SJCRH30 (cell line): Measurements from ENCODE around the gene OSBPL10. TPM values are rescaled to one million over a fixed set of nuclear protein-coding genes. Genes with fewer than 3 reads are reported as not detected.
"Not testable (repeated sequence)": the region's sequence is repeated elsewhere in the genome, so short reads cannot be mapped to it uniquely, and the experiment has no call there.

Source experiments
- DNase-seq, 2 experiments: peaks; one replicate each; pipeline ENCODE4 v3.0.0-alpha.2; 2015 to 2020
- H3K27ac ChIP-seq: fragments of 250-450 bp; sonication (Bioruptor Pico); 2 replicates; pipeline ENCODE4 v1.5.1; 2020; ENCODE audit warnings: mild to moderate bottlenecking, moderate library complexity
- H3K27me3 ChIP-seq: fragments of 250-450 bp; sonication (Bioruptor Pico); 2 replicates; pipeline ENCODE4 v1.5.1; 2020; ENCODE audit warnings: mild to moderate bottlenecking, moderate library complexity
- H3K36me3 ChIP-seq: fragments of 250-450 bp; sonication (Bioruptor Pico); 2 replicates; pipeline ENCODE4 v1.5.1; 2020; ENCODE audit warnings: mild to moderate bottlenecking, moderate library complexity
- H3K4me1 ChIP-seq: fragments of 250-450 bp; sonication (Bioruptor Pico); 2 replicates; pipeline ENCODE4 v1.5.1; 2020; ENCODE audit warnings: mild to moderate bottlenecking, moderate library complexity
- H3K4me3 ChIP-seq: fragments of 250-450 bp; sonication (Bioruptor Pico); 2 replicates; pipeline ENCODE4 v1.5.1; 2020; ENCODE audit warnings: mild to moderate bottlenecking, moderate library complexity
- H3K9me3 ChIP-seq: fragments of 250-450 bp; sonication (Bioruptor Pico); replicated peaks from 2 replicates; pipeline ENCODE4 v1.5.1; 2020; ENCODE audit warnings: mild to moderate bottlenecking, moderate library complexity
- total RNA-seq: library from RNA; depleted of rRNA; stranded (reverse); fragments of >200 nt; shearing (Covaris generic); gene quantifications from 2 replicates; pipeline ENCODE4 v1.2.3, GENCODE V29; 2014

The OSBPL10 gene
- total RNA-seq, 1 experiment from 2014 or later: 2.0 TPM

DNA sequence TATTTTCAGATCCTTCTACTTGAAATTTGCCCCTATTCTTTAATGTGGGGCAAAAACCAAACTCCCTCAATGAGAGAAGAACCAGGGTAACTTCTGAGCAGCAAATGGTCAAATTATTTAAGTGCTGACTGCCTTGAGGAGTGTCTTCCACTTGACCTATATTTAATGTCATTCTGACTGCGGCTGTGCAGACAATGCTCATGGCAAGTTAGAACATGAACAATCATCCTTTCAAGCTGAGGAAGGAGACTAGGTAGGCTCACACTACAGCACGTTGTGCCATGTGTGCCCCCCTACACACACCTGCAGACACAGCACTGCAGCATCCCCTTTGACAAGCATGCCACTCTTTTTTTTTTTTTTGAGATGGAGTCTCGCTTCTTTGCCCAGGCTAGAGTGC is 98.2 kb downstream of the OSBPL10 start:
- H3K36me3 ChIP-seq: no peaks in the 10 kb centered on the region
- H3K27ac ChIP-seq: no peak overlapping the region
- H3K27me3 ChIP-seq: no peaks in the 10 kb centered on the region
- no peaks in the 10 kb centered on the region for H3K4me1 ChIP-seq
- H3K9me3 ChIP-seq: no peaks in the 10 kb centered on the region
- no peak for DNase-seq
- H3K4me3 ChIP-seq: no peak overlapping the region

DNA sequence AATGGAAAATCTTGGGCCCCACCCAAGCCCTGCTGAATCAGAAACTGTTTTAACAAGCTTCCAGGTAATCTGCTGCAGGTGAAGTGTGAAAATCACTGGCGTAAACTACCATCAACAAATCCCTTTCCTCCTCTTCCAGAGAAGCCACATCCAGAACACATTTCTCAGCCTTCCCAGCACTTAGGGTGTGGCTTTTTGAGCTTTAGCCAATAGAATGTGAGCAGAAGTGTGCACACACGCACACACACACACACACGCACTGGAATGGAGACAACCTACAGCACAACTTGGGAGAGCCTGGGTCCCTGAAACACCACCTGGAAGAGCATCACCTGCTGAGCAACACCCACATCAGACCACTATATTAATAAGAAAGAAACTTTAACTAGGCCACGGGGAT is 98.6 kb downstream of the OSBPL10 start:
- H3K27ac ChIP-seq: no peak overlapping the region

DNA sequence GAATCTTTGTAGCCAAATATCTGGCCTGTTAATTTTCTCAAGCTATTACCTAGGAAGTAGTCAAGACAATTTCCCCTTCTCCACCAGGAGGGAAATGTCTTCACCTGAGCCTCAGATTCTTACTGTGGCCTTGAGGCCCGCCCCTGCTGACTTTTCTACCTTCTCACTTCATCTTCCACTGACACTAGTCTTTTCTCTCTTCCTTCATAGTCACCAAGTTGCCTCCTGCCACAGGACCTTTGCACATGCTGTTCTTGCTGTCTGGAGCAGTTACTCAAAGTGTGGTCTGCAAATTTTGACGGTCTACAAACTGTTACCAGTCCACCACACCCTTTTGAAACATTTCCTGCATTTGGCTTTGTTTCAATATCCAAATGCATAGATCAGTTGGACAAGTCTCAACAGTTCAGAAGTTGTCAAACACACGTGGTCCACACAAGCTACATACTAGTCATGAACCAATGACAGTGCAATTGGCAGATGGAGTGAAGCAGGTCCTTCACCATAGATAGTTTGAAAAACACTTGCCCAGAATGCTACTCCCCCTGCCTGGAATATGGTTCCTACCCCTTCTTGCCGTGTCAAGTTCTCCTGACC is 100.5 kb downstream of the OSBPL10 start:
- Histone ChIP-seq H3K9me3 (no peaks in the 10 kb centered on the region), H3K36me3 (no peaks in the 10 kb centered on the region), H3K27ac (no peak overlapping the region), H3K4me3 (no peak overlapping the region), H3K27me3 (no peaks in the 10 kb centered on the region), H3K4me1 (no peaks in the 10 kb centered on the region)
- DNase-seq: no peak

More for the DNA sequence above, 98.6 kb downstream of the OSBPL10 start:
- H3K4me3 ChIP-seq: no peak overlapping the region
- no peaks in the 10 kb centered on the region for H3K9me3 ChIP-seq
- H3K4me1 ChIP-seq: no peaks in the 10 kb centered on the region
- DNase-seq: no peak
- no peaks in the 10 kb centered on the region for H3K36me3 ChIP-seq
- no peaks in the 10 kb centered on the region for H3K27me3 ChIP-seq

DNA sequence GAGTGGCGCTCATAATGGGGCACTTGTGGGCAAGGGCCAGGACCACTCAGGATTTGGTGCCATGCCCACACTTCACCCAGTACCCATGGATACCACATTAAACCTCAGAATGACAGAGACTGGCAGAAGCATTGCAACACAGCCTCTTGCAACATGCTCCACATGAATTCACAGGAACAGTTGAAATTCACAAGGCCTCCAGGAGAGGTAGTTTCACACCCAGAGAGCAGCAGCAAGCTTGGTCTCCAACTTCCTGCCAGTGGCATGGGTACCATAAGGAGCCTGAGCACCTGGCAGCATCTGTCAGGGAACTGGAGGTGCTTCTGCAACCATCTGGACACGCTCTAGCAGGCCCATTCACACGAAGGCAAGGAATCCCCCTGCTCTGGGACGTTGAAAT is 101.0 kb downstream of the OSBPL10 start:
- no peak overlapping the region for H3K27ac ChIP-seq
- no peaks in the 10 kb centered on the region for H3K9me3 ChIP-seq
- no peaks in the 10 kb centered on the region for H3K4me1 ChIP-seq
- no peaks in the 10 kb centered on the region for H3K36me3 ChIP-seq
- H3K27me3 ChIP-seq: no peaks in the 10 kb centered on the region
- no peak for DNase-seq
- no peak overlapping the region for H3K4me3 ChIP-seq

DNA sequence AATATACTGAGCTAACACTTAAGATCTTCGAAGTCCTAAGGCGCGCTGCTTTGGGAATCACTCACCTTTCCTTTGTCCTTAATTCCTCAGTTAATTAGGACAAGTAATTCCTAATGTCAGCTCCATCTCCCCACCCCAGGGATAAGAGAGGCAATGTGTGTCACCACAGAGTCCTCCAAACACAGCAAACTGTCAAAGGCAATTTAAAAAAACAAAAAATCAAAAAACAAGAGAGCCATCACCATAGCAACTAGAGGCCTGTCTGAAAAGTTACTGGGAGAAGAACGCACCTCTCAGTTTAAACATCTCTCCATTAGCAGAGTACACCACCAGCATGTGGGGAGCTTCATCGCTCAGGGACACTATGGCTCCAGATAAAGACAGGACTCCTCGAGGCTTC is 101.7 kb downstream of the OSBPL10 start:
- no peak for DNase-seq
- Histone ChIP-seq H3K4me3 (no peak overlapping the region), H3K4me1 (no peaks in the 10 kb centered on the region), H3K27me3 (no peaks in the 10 kb centered on the region), H3K27ac (no peak overlapping the region), H3K9me3 (no peaks in the 10 kb centered on the region), H3K36me3 (no peaks in the 10 kb centered on the region)

DNA sequence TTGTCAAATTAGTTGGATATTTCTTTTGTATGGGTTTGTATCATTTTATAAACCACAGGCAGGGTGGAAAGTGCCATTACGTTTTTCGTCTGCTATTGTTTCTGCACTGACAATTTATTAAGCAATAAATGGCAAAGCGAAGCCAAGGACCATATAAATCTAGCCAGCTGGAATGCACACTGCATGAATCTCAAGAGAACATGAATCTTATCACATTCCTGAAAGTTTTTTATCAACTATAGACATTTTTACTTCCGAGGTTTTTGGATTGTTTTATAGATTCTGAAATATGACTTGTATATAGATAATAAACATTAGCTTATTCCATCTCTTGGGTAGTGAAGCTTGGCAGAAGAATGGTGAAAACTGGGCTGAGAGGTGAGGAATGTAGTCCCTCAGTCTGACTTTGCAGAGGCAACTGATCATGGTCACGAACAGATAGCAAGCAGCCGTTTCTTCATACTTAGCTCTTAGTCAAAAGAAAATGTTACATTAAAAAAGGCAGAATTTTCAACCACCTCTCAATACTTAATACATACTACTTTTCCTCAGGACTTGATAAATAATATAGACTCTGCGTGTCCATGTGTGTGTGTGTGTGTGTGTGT is 102.7 kb downstream of the OSBPL10 start:
- no peak for DNase-seq
- no peaks in the 10 kb centered on the region for H3K9me3 ChIP-seq
- no peaks in the 10 kb centered on the region for H3K27me3 ChIP-seq
- H3K36me3 ChIP-seq: no peaks in the 10 kb centered on the region
- H3K4me3 ChIP-seq: no peak overlapping the region
- H3K4me1 ChIP-seq: no peaks in the 10 kb centered on the region
- H3K27ac ChIP-seq: no peak overlapping the region

DNA sequence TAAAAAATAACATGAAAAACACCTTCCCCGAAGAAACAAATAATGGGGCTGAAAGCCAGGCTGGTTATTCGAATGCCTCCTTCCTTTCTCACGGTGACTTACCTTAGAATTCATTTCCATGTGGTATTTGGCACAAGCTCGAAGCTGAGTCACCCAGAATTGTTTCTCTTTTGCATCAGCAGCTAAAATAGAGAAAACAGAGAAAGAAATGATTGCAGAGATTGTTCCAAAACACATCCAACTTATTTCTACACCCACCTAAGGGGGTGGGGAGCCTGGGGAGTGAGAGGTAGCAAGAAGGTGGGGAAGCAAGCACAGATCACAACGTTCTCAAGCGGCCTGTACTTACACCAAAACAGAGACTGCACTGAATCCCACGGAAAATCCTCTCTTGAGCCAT is 104.7 kb downstream of the OSBPL10 start:
- no peak for DNase-seq
- H3K27me3 ChIP-seq: no peaks in the 10 kb centered on the region
- H3K27ac ChIP-seq: no peak overlapping the region
- H3K4me1 ChIP-seq: no peaks in the 10 kb centered on the region
- no peaks in the 10 kb centered on the region for H3K36me3 ChIP-seq
- no peaks in the 10 kb centered on the region for H3K9me3 ChIP-seq
- H3K4me3 ChIP-seq: no peak overlapping the region

DNA sequence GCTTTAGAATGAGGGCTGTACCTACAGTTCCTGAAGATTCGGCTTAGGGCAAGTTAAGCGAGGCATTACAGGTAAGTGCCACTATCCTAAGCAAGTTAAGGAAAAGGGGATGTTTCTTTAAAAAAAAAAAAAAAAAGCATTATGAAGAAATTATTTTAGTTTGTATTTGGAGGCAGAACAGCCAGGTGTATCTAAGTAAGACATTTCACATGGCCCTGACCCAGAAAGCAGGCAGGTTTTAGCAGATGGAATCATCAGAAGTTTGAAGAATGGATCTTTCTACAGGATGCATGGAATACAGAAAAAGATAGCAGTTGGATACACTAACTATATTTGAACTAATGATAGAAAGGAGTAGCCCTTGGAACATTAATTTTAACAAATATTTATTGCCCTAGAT is 105.6 kb downstream of the OSBPL10 start:
- Histone ChIP-seq H3K36me3 (no peaks in the 10 kb centered on the region), H3K27ac (no peak overlapping the region), H3K9me3 (no peaks in the 10 kb centered on the region), H3K4me3 (no peak overlapping the region), H3K4me1 (no peaks in the 10 kb centered on the region), H3K27me3 (no peaks in the 10 kb centered on the region)
- DNase-seq: no peak

DNA sequence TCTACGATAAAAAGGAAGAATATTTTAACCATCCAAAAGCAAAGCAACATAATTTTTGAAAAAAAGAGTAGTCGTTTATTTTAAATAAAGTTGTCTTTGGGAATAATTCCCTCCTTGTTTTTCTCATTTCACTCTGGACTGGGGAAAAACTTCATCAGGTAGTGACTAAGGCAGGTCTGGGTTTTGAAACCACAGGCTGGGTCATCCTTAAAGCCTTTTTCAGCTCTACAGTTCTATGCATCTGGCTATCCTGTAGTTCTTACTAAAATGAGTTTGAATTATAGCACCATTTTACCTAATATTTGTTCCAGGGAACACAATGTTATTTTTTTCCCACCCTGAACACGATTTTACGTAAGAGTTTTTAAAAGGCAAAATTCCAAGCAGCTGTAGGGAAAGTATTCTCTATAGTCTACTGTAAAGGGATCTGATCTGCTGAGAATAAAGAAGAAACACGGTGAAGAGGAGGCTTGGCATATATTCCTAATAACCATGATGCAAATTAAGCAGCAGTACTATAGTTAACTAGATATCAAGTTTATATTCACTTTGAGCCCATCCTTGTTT is 107.7 kb downstream of the OSBPL10 start:
- Histone ChIP-seq H3K27ac (no peak overlapping the region), H3K4me1 (no peaks in the 10 kb centered on the region), H3K27me3 (no peaks in the 10 kb centered on the region), H3K36me3 (no peaks in the 10 kb centered on the region), H3K4me3 (no peak overlapping the region), H3K9me3 (no peaks in the 10 kb centered on the region)
- no peak for DNase-seq

DNA sequence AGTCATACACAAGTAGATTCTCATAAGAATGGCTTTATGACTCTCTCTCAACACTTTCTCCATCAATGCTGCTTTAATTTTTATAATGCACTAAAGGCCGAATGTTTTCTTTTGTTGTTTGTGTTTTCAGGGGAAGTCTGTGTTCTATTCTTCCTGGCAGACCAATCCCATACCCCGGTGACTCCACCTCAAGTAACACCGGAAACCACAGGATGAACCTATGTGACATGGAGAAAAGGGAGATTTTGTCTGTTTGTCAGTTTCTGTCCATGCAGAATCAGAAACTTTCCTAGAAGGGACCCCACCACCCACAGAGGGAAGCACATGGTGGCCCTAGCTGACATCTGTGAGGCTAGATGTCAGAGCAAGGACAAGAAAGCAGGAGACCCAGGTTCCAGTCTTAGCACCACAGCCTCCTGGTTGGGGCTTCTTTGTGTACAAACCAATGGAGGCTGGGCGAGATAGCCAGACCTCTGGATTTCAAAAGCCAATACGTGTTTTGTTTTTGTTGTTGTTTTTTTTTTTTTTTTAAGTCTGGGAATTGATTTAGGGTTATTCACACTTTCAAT is 109.0 kb downstream of the OSBPL10 start:
- Histone ChIP-seq H3K4me1 (no peaks in the 10 kb centered on the region), H3K9me3 (no peaks in the 10 kb centered on the region), H3K36me3 (no peaks in the 10 kb centered on the region), H3K27ac (no peak overlapping the region), H3K4me3 (no peak overlapping the region), H3K27me3 (no peaks in the 10 kb centered on the region)
- no peak for DNase-seq

DNA sequence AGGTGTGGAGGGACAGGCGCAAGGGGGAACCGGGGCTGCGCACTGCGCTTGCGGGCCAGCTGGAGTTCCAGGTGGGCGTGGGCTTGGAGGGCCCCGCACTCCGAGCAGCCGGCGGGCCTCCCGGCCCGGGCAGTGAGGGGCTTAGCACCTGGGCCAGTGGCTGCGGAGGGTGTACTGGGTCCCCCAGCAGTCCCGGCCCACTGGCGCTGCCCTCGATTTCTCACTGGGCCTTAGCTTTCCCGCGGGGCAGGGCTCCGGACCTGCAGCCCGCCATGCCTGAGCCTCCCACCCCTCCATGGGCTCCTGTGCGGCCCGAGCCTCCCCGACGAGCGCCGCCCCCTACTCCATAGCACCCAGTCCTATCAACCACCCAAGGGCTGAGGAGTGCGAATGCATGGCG is 111.0 kb downstream of the OSBPL10 start:
- H3K9me3 ChIP-seq, H3K36me3 ChIP-seq, DNase-seq: not testable (repeated sequence)

DNA sequence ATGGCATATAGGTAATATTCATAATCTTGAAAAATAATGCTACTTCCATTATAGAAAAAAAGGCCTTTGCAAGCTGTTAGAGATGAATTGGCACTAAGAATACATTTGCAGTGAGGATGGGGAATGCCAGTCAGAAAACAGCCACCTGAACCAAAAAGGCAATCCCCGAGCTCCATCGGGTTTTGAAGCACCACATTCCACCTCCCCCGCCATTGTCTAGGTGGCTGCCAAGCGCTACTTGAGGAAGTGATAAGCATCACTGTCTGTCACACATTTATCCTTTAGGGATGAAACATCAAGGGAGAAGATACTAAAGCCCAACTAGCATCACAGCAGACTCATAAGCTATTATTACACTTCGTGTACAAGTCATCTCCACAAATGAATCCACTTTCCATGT is 112.8 kb downstream of the OSBPL10 start:
- no peaks in the 10 kb centered on the region for H3K9me3 ChIP-seq
- no peak overlapping the region for H3K27ac ChIP-seq
- no peak for DNase-seq
- no peaks in the 10 kb centered on the region for H3K4me1 ChIP-seq
- no peaks in the 10 kb centered on the region for H3K27me3 ChIP-seq
- no peak overlapping the region for H3K4me3 ChIP-seq
- H3K36me3 ChIP-seq: no peaks in the 10 kb centered on the region

More for the DNA sequence above, 111.0 kb downstream of the OSBPL10 start:
- not testable (repeated sequence) for H3K27ac ChIP-seq, H3K27me3 ChIP-seq, H3K4me3 ChIP-seq, H3K4me1 ChIP-seq

DNA sequence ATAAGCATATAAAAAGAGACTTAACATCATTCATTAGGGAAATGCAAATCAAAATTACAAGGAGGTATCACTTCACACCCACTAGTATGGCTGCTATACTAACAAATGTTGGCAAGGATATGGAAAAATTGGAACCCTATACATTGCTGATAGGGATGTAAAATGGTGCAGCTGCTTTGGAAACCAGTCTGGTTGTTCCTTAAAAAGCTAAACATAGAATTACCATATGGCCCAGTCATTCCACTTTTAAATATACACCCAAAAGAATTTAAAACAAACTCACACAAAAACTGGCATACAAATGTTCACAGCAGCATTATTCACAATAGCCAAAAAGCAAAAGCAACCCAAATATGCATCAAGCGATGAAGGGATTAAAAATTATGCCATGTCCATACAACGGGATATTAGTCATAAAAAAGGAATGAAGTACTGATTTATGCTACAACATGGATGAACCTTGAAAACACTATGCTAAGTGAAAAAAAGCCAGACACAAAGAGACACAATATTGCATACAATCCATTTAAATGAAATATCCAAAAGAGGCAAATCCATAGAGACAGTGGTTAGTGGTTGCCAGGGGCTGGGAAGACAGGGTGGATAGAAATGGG is 118.3 kb downstream of the OSBPL10 start:
- Histone ChIP-seq H3K27ac (no peak overlapping the region), H3K9me3 (no peaks in the 10 kb centered on the region), H3K4me1 (no peaks in the 10 kb centered on the region; the same call in 1 of the 2 replicates), H3K36me3 (no peaks in the 10 kb centered on the region), H3K4me3 (no peak overlapping the region), H3K27me3 (no peaks in the 10 kb centered on the region)
- no peak for DNase-seq

DNA sequence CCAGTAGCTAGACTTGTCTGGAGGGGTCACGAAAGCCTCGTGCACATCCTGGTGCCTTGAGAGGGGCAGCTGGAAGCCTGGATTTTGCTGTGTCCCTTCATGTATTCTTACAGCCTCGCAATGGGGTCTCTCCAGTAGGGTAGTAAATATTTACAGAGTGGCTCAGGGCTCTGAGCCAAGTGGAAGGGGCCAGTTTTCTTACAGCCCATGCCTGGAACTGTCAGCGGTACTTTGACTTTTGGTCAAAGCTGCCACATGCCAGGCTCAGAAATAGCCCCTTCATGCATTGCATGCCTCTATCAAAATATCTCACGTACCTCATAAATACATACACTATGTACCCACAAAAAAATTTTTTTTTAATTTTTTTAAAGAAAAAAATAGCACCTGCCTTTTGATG is 119.2 kb downstream of the OSBPL10 start:
- Histone ChIP-seq H3K4me3 (no peak overlapping the region), H3K27ac (no peak overlapping the region), H3K4me1 (no peaks in the 10 kb centered on the region; the same call in 1 of the 2 replicates), H3K36me3 (no peaks in the 10 kb centered on the region), H3K9me3 (no peaks in the 10 kb centered on the region), H3K27me3 (no peaks in the 10 kb centered on the region)
- DNase-seq: no peak

DNA sequence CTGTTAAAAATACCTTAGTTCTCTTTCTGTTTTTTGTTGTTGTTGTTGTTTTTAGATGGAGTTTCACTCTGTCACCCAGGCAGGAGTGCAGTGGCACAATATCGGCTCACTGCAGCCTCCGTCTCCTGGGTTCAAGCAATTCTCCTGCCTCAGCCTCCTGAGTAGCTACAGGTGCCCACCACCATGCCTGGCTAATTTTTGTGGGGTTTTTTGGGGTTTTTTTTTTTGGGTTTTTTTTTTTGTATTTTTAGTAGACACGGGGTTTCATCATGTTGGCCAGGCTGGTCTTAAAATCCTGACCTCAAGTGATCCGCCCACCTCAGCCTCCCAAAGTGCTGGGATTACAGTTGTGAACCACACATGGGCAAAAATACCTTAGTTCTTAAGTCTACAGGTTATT is 120.4 kb downstream of the OSBPL10 start:
- not testable (repeated sequence) for H3K36me3 ChIP-seq, H3K27ac ChIP-seq, H3K9me3 ChIP-seq, DNase-seq, H3K27me3 ChIP-seq, H3K4me3 ChIP-seq, H3K4me1 ChIP-seq
